ENCODE results near the gene PUS1.

GRCh38 chr12:131971226-131971625 is 42.1 kb downstream of the PUS1 start:
- TF ChIP-seq CTCF (IDR thresholded peaks at IDR 0.05; ENCODE audit: poor library complexity, severe bottlenecking) = no peak
- TF ChIP-seq REST (IDR thresholded peaks at IDR 0.05; ENCODE audit: borderline replicate concordance) = no peak
